DOHH2 (cell line): ENCODE measurements around the gene MCF2L.

ENCODE experiments used
- EZH2phosphoT487 ChIP-seq: fragments of 200-600 bp; sonication (generic); IDR thresholded peaks from 2 replicates; pipeline ENCODE4 v1.6.1; 2017; ENCODE audit warnings: borderline replicate concordance, mild to moderate bottlenecking, antibody characterized with exemption, low read length, moderate library complexity, mixed read lengths
- TF ChIP-seq, protein P1 (sequence below): fragments of 200-600 bp; sonication (generic); IDR thresholded peaks from one replicate; pipeline ENCODE4 v1.5.1; 2014; ENCODE audit warnings: antibody characterized with exemption, mild to moderate bottlenecking, low read depth, low read length; ENCODE audit not compliant: poor library complexity, severe bottlenecking

DNA sequence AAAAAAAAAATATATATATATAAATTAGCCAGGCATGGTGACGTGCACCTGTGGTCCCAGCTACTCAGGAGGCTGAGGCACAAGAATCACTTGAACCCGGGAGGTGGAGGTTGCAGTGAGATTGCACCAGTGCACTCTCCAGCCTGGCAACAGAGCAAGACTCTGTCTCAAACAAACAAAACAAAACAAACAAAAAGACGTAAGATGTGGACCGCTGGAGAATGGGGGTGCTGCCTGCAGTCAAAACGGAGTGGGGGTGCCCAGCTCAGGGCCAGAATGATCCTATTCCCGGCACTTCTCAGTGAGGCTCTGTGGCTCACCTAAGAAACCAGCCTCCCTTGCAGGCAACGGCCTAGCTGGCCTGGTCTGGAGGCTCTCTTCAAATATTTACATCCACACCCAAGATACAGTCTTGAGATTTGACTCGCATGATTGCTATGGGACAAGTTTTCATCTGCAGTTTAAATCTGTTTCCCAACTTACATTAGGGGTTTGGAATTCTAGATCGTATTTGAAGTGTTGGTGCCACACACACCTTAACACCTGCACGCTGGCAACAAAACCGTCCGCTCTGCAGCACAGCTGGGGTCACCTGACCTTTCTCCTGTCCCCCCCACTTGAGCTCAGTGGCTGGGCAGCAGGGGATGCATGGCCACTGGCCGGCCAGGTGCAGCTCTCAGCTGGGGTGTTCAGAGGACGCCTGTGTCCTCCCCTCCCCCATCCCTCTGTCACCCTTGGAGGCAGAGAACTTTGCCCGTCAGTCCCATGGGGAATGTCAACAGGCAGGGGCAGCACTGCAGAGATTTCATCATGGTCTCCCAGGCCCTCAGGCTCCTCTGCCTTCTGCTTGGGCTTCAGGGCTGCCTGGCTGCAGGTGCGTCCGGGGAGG lies 136.3 kb downstream of the MCF2L start, which contains the start of gene F7:
- TF ChIP-seq, protein P1, sequence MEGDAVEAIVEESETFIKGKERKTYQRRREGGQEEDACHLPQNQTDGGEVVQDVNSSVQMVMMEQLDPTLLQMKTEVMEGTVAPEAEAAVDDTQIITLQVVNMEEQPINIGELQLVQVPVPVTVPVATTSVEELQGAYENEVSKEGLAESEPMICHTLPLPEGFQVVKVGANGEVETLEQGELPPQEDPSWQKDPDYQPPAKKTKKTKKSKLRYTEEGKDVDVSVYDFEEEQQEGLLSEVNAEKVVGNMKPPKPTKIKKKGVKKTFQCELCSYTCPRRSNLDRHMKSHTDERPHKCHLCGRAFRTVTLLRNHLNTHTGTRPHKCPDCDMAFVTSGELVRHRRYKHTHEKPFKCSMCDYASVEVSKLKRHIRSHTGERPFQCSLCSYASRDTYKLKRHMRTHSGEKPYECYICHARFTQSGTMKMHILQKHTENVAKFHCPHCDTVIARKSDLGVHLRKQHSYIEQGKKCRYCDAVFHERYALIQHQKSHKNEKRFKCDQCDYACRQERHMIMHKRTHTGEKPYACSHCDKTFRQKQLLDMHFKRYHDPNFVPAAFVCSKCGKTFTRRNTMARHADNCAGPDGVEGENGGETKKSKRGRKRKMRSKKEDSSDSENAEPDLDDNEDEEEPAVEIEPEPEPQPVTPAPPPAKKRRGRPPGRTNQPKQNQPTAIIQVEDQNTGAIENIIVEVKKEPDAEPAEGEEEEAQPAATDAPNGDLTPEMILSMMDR, result no peak
- TF ChIP-seq EZH2phosphoT487, result no peak
